Fibroblast of the conjunctiva (primary cell): ENCODE measurements around the gene TPR.
A peak's percentile ranks its signal among the peaks of the same experiment; 100 is the strongest.

Experiments
- DNase-seq: peaks from one replicate; pipeline ENCODE4 v3.0.0-alpha.2; 2010; ENCODE audit warnings: low read depth

The TPR gene

GRCh38 chr1:186327331-186327730 lies 47.7 kb downstream of the TPR start:
- no peak for DNase-seq

- no peak for DNase-seq
These were observed 49.0 kb downstream of the TPR start for GRCh38 chr1:186326009-186326408.

DNA sequence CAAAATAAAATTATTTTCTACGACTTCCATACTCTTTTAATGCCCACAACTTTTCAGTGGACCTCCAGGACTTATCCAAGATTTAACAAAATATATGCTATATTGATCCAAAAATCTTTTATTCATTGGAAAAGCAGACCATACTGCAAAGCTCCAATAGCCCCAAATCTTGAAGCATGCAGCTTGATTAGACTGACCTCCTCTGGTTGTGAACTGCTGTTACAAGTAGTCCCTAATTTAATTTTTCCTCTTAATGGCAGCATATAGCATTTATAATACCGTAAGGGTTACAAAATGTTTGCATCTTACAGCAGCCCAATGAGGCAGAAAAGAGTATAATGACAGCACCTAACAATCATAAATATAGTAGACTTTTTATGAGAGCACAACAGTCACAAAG lies 49.8 kb downstream of the TPR start:
- DNase-seq, result peak; percentile 14

DNA sequence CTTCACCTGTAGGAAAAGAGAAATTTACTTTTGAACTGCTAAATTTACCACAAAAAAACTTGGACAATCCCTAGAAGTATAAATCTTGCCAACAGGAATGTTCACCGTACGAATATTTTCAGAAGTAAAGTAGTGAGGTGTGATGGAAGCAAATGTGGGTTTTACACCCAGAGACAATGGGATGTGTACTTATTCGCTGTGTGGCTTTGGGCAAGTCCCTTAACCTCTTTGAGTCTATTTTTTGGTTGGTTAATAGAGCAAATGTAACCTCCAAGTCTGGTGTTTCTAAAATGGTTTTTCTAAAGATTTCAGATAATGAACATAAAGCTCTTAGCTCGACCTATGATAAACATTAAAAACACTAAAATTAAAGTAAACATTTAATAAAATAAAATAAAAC lies 51.2 kb downstream of the TPR start:
- DNase-seq, result no peak

GRCh38 chr1:186315570-186315969 lies 59.5 kb downstream of the TPR start:
- no peak for DNase-seq

DNA sequence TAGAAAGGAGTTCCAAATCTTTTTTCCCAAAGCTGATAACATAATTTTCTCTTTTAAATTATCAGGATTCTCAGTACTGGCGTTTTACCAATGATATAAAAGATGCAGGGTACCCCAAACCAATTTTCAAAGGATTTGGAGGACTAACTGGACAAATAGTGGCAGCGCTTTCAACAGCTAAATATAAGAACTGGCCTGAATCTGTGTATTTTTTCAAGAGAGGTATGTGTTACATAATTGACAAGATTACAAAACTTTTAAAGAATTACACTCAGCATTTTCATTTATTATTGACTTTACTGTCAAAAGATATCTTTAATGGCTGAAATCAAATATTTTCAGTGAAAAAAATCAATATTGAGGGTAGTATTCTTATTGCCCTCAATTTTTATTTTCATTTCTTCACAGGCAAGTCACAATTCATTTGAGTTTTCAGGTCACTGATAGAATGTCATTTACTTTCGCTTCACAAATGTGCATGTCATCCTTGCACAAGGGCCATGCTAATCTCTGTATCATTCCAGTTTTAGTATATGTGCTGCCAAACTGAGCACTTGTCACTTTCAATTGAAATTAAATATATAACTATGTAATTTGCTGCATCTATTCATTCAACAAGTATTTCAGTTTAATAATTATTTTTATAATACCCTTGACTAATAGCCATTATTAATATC lies 63.5 kb downstream of the TPR start:
- no peak for DNase-seq

DNA sequence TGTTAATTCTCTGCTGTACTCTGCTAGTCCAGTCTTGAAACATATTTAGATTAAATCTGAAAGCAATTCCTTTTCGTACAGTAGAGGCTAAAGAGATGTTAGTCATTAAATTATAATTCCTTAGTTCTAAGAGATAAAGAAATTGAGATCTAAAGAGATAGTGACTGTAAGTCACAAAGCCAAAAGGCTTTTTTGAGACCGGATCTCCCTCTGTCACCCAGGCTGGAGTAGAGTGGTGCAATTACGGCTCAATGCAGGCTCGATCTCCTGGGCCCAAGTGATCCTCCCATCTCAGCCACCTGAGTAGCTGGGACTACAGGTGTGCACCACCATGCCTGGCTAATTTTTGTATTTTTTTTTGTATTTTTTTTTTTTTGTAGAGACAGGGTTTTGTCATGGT lies 64.7 kb downstream of the TPR start:
- no peak for DNase-seq

DNA sequence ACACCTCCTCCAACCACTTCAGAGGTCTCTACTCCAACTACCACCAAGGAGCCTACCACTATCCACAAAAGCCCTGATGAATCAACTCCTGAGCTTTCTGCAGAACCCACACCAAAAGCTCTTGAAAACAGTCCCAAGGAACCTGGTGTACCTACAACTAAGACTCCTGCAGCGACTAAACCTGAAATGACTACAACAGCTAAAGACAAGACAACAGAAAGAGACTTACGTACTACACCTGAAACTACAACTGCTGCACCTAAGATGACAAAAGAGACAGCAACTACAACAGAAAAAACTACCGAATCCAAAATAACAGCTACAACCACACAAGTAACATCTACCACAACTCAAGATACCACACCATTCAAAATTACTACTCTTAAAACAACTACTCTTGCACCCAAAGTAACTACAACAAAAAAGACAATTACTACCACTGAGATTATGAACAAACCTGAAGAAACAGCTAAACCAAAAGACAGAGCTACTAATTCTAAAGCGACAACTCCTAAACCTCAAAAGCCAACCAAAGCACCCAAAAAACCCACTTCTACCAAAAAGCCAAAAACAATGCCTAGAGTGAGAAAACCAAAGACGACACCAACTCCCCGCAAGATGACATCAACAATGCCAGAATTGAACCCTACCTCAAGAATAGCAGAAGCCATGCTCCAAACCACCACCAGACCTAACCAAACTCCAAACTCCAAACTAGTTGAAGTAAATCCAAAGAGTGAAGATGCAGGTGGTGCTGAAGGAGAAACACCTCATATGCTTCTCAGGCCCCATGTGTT lies 66.6 kb downstream of the TPR start:
- no peak for DNase-seq

DNA sequence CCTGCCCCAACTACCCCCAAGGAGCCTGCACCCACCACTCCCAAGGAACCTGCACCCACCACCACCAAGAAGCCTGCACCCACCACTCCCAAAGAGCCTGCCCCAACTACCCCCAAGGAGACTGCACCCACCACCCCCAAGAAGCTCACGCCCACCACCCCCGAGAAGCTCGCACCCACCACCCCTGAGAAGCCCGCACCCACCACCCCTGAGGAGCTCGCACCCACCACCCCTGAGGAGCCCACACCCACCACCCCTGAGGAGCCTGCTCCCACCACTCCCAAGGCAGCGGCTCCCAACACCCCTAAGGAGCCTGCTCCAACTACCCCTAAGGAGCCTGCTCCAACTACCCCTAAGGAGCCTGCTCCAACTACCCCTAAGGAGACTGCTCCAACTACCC lies 67.6 kb downstream of the TPR start:
- DNase-seq, result no peak

DNA sequence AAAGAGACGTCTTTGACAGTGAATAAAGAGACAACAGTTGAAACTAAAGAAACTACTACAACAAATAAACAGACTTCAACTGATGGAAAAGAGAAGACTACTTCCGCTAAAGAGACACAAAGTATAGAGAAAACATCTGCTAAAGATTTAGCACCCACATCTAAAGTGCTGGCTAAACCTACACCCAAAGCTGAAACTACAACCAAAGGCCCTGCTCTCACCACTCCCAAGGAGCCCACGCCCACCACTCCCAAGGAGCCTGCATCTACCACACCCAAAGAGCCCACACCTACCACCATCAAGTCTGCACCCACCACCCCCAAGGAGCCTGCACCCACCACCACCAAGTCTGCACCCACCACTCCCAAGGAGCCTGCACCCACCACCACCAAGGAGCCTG lies 68.5 kb downstream of the TPR start:
- DNase-seq, result no peak

GRCh38 chr1:186304982-186305949 lies 69.8 kb downstream of the TPR start:
- DNase-seq, result peak; percentile 30

DNA sequence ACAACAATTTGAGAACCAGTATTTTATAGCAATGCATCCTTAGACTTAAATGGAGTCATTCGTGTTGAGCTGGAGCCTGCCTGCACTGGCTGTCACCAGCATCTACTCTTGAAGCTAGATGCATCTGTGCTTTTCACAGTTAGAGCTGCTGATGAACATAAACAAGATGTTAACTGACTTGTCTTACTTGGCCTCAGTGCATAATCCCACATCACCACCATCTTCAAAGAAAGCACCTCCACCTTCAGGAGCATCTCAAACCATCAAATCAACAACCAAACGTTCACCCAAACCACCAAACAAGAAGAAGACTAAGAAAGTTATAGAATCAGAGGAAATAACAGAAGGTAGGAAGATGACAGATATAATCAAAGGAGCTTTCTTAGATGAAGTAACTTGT lies 71.1 kb downstream of the TPR start:
- no peak for DNase-seq

DNA sequence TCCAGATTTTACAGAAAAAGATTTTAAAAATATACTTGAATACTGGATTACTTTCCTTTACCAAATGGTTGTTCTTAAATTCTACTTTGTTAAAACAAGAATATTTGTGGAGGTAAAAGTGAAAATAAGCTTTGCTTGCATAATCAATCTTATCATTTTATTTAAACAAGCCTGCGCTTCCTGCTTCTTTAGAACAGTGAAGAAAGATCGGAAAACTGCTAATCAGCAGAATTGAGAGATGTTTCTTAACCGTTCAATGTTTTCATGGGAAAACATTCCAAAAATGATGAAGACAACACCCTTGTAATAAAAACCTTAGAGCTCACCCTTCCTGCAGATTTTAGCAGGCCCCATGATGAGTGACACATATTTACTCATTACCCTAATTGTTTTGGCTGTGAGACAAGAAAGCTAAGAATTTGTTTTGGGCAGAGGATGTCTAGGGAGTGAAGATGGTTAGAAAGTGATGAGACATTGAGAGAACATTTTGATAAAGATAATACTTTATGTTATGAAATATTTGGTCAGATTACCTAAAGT lies 72.6 kb downstream of the TPR start:
- no peak for DNase-seq

DNA sequence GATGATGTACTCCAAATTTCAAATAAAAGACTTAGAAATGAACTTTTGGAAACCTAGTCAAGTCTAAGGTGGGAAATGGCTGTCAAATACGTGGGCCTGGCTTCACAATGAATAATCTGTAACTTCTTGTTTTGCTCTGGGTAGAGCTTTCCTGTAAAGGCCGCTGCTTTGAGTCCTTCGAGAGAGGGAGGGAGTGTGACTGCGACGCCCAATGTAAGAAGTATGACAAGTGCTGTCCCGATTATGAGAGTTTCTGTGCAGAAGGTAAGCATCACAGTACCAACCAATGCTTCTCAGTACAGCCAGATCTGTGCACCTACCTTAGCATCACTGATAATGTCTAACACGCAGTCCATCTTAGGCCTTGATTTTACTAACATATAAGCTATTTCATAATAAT lies 73.6 kb downstream of the TPR start:
- no peak for DNase-seq

GRCh38 chr1:186300056-186300455 lies 75.0 kb downstream of the TPR start:
- DNase-seq, result no peak

DNA sequence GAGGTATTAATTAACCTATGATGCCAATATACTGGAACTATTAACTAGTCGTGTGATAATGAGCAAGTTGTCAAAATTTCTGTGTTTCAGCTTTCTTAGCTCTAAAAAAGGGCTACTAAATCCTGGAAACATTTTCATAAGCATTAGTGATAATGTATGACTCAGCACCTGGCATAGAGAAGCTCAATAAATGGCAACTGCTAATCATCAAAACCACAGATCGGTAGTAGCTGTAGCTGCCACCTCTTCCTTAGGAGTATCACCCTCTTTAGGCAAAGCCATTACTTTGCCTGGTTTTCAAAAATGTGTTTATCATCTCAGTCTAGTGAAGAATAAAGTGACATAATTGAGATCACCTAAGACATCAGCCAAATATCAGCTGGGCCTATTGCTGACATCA lies 75.5 kb downstream of the TPR start:
- no peak for DNase-seq

GRCh38 chr1:186298851-186299250 lies 76.2 kb downstream of the TPR start:
- DNase-seq, result no peak

GRCh38 chr1:186297439-186298045 lies 77.5 kb downstream of the TPR start:
- no peak for DNase-seq

GRCh38 chr1:186295980-186296379 lies 79.1 kb downstream of the TPR start, which contains the start of gene PRG4:
TSS of gene PRG4 (plus strand) at chr1:186296279.
- DNase-seq, result peak; percentile 42

DNA sequence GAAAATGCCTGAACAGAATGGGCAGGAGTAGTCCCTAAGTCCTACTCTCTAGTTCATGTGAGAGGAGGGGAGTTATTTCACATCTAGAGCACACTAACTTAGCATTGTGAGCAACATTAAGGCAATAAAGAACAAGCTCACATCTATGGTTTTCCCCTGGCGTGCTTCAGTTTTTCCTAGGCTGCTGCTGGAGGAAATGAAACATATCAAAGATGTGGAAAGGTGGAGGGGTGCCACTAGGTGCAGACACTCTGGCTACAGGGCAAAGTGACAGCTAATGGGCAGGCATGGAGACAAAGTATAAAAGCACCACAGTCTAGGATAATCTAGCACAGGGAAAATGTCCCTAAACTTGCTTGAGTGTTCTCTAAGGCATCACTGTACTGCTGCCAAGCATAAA lies 82.2 kb downstream of the TPR start:
- no peak for DNase-seq

DNA sequence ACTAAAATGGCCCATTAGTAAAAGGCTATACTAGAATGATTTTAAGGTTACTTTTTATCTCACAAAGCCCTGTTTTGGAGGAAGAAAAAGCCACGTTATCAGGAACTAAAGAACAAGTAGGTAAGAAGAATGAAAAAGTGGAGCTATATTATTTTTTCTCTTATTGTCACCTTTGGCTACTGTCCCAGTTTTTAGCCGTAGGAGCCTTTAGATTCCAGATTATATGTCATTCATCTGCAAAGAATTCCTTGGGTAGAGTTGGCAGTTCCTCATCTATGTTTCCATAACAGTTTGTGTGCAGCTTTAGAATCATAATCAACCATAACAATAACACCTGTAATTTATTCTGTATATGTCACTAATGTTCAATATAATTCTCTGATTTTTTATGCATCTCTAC lies 83.8 kb downstream of the TPR start:
- no peak for DNase-seq
